Breast epithelium (tissue), 3 donors: ENCODE results near the gene AOC1.

Source experiments
- CTCF ChIP-seq, 3 donors: fragments of 450-650 bp; IDR thresholded peaks; one replicate each; pipeline ENCODE4 v1.5.1; 2016 to 2017; ENCODE audit warnings: antibody characterized with exemption in 3 of 3, mild to moderate bottlenecking in 3 of 3, moderate library complexity in 3 of 3
- POLR2A ChIP-seq: fragments of 450-650 bp; IDR thresholded peaks from one replicate; pipeline ENCODE4 v1.6.1; 2016; ENCODE audit warnings: antibody characterized with exemption, mild to moderate bottlenecking, moderate library complexity

- no peak for TF ChIP-seq POLR2A
- no peak for TF ChIP-seq CTCF (IDR thresholded peaks at IDR 0.05)
Measured at GRCh38 chr7:150897502-150898474, 45.5 kb downstream of the AOC1 start.
